ENCODE measurements around the gene PLAA.

DNA sequence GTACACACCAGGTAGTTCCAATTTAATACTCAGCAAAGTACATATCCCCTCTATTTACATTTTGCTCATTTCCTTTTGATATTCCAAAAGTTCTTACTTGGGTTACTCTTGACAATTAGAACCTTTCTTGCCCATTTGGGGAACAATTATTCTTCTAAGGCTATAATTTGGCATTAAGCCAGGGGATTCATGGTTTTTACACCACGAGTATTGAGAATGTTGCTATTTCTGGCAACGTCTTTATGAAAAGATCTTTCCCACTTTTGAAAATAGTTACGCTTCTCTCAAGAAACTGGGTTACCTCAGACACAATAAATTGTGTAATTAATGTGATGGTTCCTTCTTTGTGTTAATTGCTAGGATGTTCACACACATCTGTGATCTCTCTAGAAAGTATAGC is 43.0 kb downstream of the PLAA start:
- TF ChIP-seq, protein P1, sequence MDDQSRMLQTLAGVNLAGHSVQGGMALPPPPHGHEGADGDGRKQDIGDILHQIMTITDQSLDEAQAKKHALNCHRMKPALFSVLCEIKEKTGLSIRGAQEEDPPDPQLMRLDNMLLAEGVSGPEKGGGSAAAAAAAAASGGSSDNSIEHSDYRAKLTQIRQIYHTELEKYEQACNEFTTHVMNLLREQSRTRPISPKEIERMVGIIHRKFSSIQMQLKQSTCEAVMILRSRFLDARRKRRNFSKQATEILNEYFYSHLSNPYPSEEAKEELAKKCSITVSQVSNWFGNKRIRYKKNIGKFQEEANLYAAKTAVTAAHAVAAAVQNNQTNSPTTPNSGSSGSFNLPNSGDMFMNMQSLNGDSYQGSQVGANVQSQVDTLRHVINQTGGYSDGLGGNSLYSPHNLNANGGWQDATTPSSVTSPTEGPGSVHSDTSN (CRISPR knock-in tag; IDR thresholded peaks at IDR 0.05): no peak
- TF ChIP-seq ZNF426 (tag by site-specific recombination; IDR thresholded peaks at IDR 0.05) (no peak), ZNF121 (tag by site-specific recombination; IDR thresholded peaks at IDR 0.05) (no peak)
